ENCODE results near the gene PERM1. TPM values are rescaled to one million over a fixed set of nuclear protein-coding genes. Genes with fewer than 3 reads are reported as not detected.

Gene PERM1
- total RNA-seq, 2 donors from 2014 or later = 0.80 to 3.9 TPM

DNA sequence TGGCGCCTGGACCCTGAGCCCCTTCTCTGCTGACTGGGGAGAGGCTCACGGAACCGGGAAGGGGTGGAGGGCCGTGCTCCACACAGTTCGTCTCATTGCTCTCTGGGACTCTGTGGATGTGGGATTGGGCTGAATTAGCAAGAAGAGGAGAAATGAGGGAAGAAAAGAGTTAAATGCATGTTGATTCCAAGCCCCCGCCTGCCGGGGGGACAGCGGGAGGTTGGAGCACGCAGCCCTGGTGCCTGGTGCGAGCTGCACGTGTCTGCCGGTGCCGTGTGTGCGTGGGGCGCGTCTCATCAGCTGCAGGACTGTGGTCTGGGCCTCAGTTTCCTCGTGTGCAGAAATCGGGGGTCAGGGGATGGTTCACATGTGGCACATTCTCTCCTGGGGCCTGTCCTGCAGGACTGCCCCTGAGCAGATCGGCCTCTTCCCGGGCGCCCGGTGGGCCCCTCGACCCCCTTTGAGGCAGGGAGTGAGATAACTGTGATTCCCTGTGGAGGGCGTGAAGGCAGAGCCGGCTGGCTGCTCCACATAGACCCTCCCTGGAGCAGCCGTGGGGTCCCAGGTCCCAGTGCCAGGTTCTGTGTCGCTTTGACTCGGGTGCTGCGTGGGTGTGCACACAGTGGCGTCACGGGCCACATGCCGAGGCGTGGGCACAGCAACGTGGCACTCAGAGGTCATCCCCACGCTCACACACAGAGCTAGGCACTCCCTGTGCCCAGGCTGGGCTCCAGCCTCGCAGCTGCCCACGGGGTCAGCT, 46.7 kb downstream of the PERM1 start:
- Histone ChIP-seq H3K4me1 (replicated peaks) (peaks cover 16% of the 10 kb centered on the region), H3K36me3 (no peaks in the 10 kb centered on the region), H3K4me3 (no peak overlapping the region), H3K27ac (no peak overlapping the region), H3K27me3 (replicated peaks; ENCODE audit: insufficient read depth) (no peaks in the 10 kb centered on the region), H3K9me3 (no peaks in the 10 kb centered on the region)
- DNase-seq (ENCODE audit: low spot score) = no peak
- intact Hi-C loops (cut with DNase I) = no loop called here
- WGBS = 11% methylated on average over 37 of the region's 37 CpGs
- TF ChIP-seq, protein P1, sequence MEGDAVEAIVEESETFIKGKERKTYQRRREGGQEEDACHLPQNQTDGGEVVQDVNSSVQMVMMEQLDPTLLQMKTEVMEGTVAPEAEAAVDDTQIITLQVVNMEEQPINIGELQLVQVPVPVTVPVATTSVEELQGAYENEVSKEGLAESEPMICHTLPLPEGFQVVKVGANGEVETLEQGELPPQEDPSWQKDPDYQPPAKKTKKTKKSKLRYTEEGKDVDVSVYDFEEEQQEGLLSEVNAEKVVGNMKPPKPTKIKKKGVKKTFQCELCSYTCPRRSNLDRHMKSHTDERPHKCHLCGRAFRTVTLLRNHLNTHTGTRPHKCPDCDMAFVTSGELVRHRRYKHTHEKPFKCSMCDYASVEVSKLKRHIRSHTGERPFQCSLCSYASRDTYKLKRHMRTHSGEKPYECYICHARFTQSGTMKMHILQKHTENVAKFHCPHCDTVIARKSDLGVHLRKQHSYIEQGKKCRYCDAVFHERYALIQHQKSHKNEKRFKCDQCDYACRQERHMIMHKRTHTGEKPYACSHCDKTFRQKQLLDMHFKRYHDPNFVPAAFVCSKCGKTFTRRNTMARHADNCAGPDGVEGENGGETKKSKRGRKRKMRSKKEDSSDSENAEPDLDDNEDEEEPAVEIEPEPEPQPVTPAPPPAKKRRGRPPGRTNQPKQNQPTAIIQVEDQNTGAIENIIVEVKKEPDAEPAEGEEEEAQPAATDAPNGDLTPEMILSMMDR (IDR thresholded peaks at IDR 0.05) = no peak
- no peak for TF ChIP-seq POLR2AphosphoS5 (IDR thresholded peaks at IDR 0.05)
- TF ChIP-seq POLR2A (IDR thresholded peaks at IDR 0.05) = no peak

DNA sequence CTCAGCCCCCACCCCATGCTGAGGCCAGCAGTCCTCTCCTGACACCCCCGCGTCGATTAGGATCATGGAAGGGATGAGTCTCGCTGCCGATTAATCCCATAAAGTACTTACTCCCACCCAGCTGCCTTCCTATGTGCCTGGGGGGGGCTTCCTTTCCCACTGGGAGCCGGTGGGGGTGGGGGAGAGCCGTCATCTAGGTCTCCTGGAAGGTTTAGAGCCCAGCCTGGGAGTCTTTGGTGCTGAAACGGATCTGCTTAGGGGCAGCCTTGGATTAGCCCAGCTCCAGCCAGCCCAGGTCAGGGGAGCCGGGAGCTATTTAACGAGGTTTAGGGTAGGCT, 48.3 kb downstream of the PERM1 start:
- TF ChIP-seq, protein P1 (IDR thresholded peaks at IDR 0.05) = no peak
- TF ChIP-seq POLR2A (IDR thresholded peaks at IDR 0.05) = no peak
- TF ChIP-seq POLR2AphosphoS5 (IDR thresholded peaks at IDR 0.05) = no peak
- Histone ChIP-seq H3K27me3 (replicated peaks; ENCODE audit: insufficient read depth) (no peaks in the 10 kb centered on the region), H3K4me3 (no peak overlapping the region), H3K9me3 (no peaks in the 10 kb centered on the region), H3K4me1 (replicated peaks) (peaks cover 16% of the 10 kb centered on the region), H3K27ac (peak overlapping the region in 1 of 2 donors; percentile 57), H3K36me3 (no peaks in the 10 kb centered on the region)
- WGBS = 29% methylated on average over 10 of the region's 10 CpGs
- no peak for DNase-seq (ENCODE audit: low spot score)
- intact Hi-C loops (cut with DNase I) = no loop called here

DNA sequence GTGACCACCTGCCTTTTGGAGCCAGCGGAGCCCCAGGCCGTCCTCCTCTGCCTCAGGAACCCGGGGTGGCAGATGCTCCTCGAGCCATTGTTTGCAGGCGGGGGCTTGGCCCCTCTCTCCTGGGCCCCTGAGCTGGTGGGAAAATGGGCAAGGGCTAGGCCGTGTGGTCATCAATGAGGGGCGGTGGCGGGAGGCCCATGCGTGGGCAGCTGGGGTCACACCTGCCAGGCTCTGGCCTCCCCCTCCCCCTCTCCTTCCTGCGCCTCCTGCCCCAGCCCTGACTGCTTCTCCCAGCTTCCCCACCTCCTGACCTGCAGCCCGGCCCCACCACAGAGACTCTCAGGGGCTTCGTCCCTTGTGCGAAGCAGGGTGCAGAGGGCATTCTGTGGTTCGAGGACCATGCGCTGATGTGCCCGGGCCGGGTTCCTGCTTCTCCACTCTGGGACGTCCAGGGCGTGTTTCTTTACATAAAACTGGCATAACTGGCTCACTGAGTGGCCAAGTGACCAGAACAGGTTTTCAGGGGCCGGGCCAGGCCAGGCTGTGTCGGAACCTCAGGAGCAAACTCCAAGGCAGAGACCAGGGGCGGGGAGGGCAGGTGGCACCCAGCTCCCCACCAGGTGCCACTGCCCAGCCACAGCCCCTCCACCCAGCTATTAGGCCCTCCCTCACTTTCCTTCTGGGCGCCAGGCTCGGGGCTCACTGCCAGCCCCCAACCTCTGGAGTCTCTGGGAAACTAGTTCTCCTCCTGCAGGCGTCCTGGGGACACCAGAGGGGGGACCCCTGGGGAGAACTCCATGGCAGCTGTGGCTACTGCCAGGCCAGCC, 48.9 kb downstream of the PERM1 start:
- WGBS = 50% methylated on average over 25 of the region's 25 CpGs
- Histone ChIP-seq H3K27me3 (replicated peaks; ENCODE audit: insufficient read depth) (no peaks in the 10 kb centered on the region), H3K27ac (peak overlapping the region in 1 of 2 donors; percentile 57), H3K4me1 (replicated peaks) (peaks cover 16% of the 10 kb centered on the region), H3K9me3 (no peaks in the 10 kb centered on the region), H3K36me3 (no peaks in the 10 kb centered on the region), H3K4me3 (no peak overlapping the region)
- intact Hi-C loops (cut with DNase I) = no loop called here
- DNase-seq (ENCODE audit: low spot score) = peak; percentile 83
- TF ChIP-seq POLR2A (IDR thresholded peaks at IDR 0.05) (no peak), POLR2AphosphoS5 (IDR thresholded peaks at IDR 0.05) (peak; percentile 84)
- TF ChIP-seq, protein P1 (IDR thresholded peaks at IDR 0.05) = no peak

DNA sequence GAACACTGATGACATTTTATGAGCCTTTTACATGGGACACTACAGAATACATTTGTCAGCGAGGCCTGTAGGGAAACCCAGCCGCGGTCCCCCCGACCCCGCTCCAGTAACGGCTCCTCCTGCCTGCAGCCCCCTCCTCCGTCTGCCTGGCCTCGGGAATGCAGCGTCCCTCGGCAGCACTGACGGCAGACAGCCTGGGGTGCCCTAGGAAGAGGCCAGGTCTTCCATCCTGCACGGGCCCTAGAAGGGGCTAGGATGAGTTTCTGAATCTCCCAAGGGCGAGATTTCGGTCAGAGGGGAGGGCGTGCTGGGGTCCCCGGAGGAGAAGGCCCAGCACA, 49.8 kb downstream of the PERM1 start:
- Histone ChIP-seq H3K36me3 (no peaks in the 10 kb centered on the region), H3K27me3 (replicated peaks; ENCODE audit: insufficient read depth) (no peaks in the 10 kb centered on the region), H3K4me1 (replicated peaks) (peaks cover 16% of the 10 kb centered on the region), H3K4me3 (no peak overlapping the region), H3K27ac (no peak overlapping the region), H3K9me3 (no peaks in the 10 kb centered on the region)
- no peak for DNase-seq (ENCODE audit: low spot score)
- 76% methylated on average over 16 of the region's 16 CpGs for WGBS
- TF ChIP-seq POLR2AphosphoS5 (IDR thresholded peaks at IDR 0.05) (no peak), POLR2A (IDR thresholded peaks at IDR 0.05) (no peak)
- TF ChIP-seq, protein P1 (IDR thresholded peaks at IDR 0.05) = no peak
- intact Hi-C loops (cut with DNase I) = no loop called here

Measured in prostate gland (tissue), 2 donors.